Fibroblast of lung (primary cell): ENCODE measurements around the gene FER. TPM values are rescaled to one million over a fixed set of nuclear protein-coding genes. Genes with fewer than 3 reads are reported as not detected.

Experiments
- DNase-seq, 2 donors: peaks; one replicate each; pipeline versions ENCODE4 v3.0.0 to v3.0.0-alpha.2; 2010; ENCODE audit warnings: low read depth in 2 of 2
- H2AFZ ChIP-seq: 2 replicates; pipeline ENCODE4 v1.5.1; 2012; ENCODE audit warnings: low read length, control low read depth, inconsistent platforms
- H3K27ac ChIP-seq: 2 replicates; pipeline ENCODE4 v1.5.1; 2011; ENCODE audit warnings: low read length, control low read depth; ENCODE audit not compliant: insufficient read depth
- H3K27me3 ChIP-seq: 2 replicates; pipeline ENCODE4 v1.5.1; 2011; ENCODE audit warnings: mild to moderate bottlenecking, low read length; ENCODE audit not compliant: control insufficient read depth, insufficient read depth
- H3K36me3 ChIP-seq: 2 replicates; pipeline ENCODE4 v1.5.1; 2011; ENCODE audit warnings: low read length; ENCODE audit not compliant: control insufficient read depth, insufficient read depth
- H3K4me1 ChIP-seq: 2 replicates; pipeline ENCODE4 v1.5.1; 2011; ENCODE audit warnings: low read length; ENCODE audit not compliant: control insufficient read depth, insufficient read depth; ENCODE audit errors: extremely low read depth
- H3K4me2 ChIP-seq: 2 replicates; pipeline ENCODE4 v1.5.1; 2011; ENCODE audit warnings: low read length, control low read depth; ENCODE audit not compliant: insufficient read depth; ENCODE audit errors: extremely low read depth
- H3K4me3 ChIP-seq, 4 experiments: fragments of 200-600 bp in 1 of 4; sonication (generic) in 1 of 4; replicated peaks in 1 of 4; 2 replicates each; pipeline ENCODE4 v1.5.1; 2011 to 2016; ENCODE audit warnings: low read length in 4 of 4, low read depth in 3 of 4, mild to moderate bottlenecking in 3 of 4, control low read depth in 2 of 4, inconsistent platforms in 1 of 4, mixed read lengths in 1 of 4; ENCODE audit not compliant: insufficient read depth in 1 of 4; ENCODE audit errors: control extremely low read depth in 1 of 4
- H3K79me2 ChIP-seq: 2 replicates; pipeline ENCODE4 v1.5.1; 2012; ENCODE audit warnings: mild to moderate bottlenecking, low read length, inconsistent platforms; ENCODE audit not compliant: control insufficient read depth, insufficient read depth
- H3K9ac ChIP-seq: 2 replicates; pipeline ENCODE4 v1.5.1; 2011; ENCODE audit warnings: mild to moderate bottlenecking, low read length, control low read depth; ENCODE audit not compliant: insufficient read depth
- H3K9me3 ChIP-seq: 2 replicates; pipeline ENCODE4 v1.5.1; 2012; ENCODE audit warnings: low read depth, low read length; ENCODE audit not compliant: control insufficient read depth, insufficient read depth
- H4K20me1 ChIP-seq: 2 replicates; pipeline ENCODE4 v1.5.1; 2011; ENCODE audit warnings: low read length; ENCODE audit not compliant: control insufficient read depth, insufficient read depth; ENCODE audit errors: extremely low read depth
- EZH2 ChIP-seq: IDR thresholded peaks from 2 replicates; pipeline ENCODE4 v1.5.1; 2012; ENCODE audit warnings: low read length, control low read depth, mild to moderate bottlenecking; ENCODE audit errors: missing control alignments
- polyA plus RNA-seq, 2 donors: library from polyadenylated mRNA; depleted of rRNA in 1 of 2; stranded (reverse) in 1 of 2; unstranded in 1 of 2; fragments of >200 nt; gene quantifications; 2 replicates each; pipeline ENCODE4 v1.2.1, GENCODE V29; 2011 to 2012; ENCODE audit warnings: missing spikeins in 1 of 2
- total RNA-seq: library from RNA; depleted of rRNA; stranded (reverse); fragments of >200 nt; gene quantifications from 2 replicates; pipeline ENCODE4 v1.2.1, GENCODE V29; 2014
- TF ChIP-seq, protein P1 (sequence below), 2 donors: IDR thresholded peaks in 1 of 2; conservative IDR thresholded peaks in 1 of 2; 1 replicate in 1 of 2; 2 replicates in 1 of 2; pipeline ENCODE4 v1.5.1; 2011 to 2012; ENCODE audit warnings: low read length in 2 of 2, control low read depth in 1 of 2, inconsistent platforms in 1 of 2, low read depth in 1 of 2, mild to moderate bottlenecking in 1 of 2

FER gene
- total and polyA plus RNA-seq, 2 donors (not counting 1 experiment from before 2014, with no cell fraction given) = 12.2 to 21.3 TPM

GRCh38 chr5:108814551-108814950, 66.9 kb downstream of the FER start:
- no peak overlapping the region for H3K4me2 ChIP-seq
- no peak overlapping the region for H2AFZ ChIP-seq
- no peaks in the 10 kb centered on the region for H4K20me1 ChIP-seq
- H3K9ac ChIP-seq = no peak overlapping the region
- H3K79me2 ChIP-seq = peaks cover 7% of the 10 kb centered on the region
- TF ChIP-seq EZH2 = no peak
- TF ChIP-seq, protein P1, sequence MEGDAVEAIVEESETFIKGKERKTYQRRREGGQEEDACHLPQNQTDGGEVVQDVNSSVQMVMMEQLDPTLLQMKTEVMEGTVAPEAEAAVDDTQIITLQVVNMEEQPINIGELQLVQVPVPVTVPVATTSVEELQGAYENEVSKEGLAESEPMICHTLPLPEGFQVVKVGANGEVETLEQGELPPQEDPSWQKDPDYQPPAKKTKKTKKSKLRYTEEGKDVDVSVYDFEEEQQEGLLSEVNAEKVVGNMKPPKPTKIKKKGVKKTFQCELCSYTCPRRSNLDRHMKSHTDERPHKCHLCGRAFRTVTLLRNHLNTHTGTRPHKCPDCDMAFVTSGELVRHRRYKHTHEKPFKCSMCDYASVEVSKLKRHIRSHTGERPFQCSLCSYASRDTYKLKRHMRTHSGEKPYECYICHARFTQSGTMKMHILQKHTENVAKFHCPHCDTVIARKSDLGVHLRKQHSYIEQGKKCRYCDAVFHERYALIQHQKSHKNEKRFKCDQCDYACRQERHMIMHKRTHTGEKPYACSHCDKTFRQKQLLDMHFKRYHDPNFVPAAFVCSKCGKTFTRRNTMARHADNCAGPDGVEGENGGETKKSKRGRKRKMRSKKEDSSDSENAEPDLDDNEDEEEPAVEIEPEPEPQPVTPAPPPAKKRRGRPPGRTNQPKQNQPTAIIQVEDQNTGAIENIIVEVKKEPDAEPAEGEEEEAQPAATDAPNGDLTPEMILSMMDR (conservative IDR thresholded peaks at IDR 0.05 in 1 of 2, IDR thresholded peaks at IDR 0.05 in 1 of 2; ENCODE audit: low read depth in 1 of 2, low read length in 2 of 2) = no peak
- H3K4me1 ChIP-seq = no peaks in the 10 kb centered on the region
- H3K9me3 ChIP-seq = no peaks in the 10 kb centered on the region
- H3K4me3 ChIP-seq = no peak overlapping the region
- H3K27ac ChIP-seq = no peak overlapping the region
- H3K36me3 ChIP-seq = no peaks in the 10 kb centered on the region
- H3K27me3 ChIP-seq = no peaks in the 10 kb centered on the region
- DNase-seq = no peak

DNA sequence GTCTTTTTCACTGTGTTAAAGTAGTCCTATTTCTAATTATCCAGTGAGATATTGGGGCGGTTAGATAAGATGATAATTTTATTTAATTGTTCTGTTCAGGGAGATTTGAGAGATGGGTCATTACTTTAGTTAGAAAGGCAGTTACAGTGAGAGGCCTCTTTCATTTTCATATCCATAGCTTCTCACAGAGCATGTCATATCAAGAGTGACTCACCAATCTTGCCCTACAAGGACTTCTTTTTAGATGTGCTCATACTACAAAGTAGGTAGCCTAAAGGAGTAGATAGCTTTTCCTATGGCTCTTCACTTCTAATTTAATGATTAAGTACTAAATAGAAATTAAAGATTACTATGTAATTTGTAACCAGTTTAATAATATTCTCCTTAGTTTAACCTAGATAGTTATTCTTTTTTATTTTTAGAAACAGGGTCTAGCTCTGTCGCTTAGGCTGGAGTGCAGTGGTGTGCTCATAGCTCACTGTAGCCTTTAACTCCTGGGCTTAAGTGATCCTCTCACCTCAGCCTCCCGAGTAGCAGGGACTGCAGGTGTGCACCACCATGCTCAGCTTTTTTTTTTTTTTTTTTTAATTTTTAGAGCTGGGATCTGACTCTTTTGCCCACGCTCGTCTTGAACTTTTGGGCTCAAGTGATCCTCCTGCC, 71.0 kb downstream of the FER start:
- Histone ChIP-seq H2AFZ (no peak overlapping the region), H3K27ac (no peak overlapping the region)

GRCh38 chr5:108820983-108821382, 73.3 kb downstream of the FER start:
- no peak for DNase-seq
- Histone ChIP-seq H3K36me3 (no peaks in the 10 kb centered on the region), H2AFZ (no peak overlapping the region), H3K9me3 (no peaks in the 10 kb centered on the region), H3K4me2 (no peak overlapping the region), H3K79me2 (peaks cover 2% of the 10 kb centered on the region), H3K9ac (no peak overlapping the region), H4K20me1 (no peaks in the 10 kb centered on the region), H3K27ac (no peak overlapping the region), H3K4me3 (no peak overlapping the region), H3K27me3 (no peaks in the 10 kb centered on the region), H3K4me1 (no peaks in the 10 kb centered on the region)
- TF ChIP-seq, protein P1 (conservative IDR thresholded peaks at IDR 0.05 in 1 of 2, IDR thresholded peaks at IDR 0.05 in 1 of 2; ENCODE audit: low read depth in 1 of 2, low read length in 2 of 2) = no peak
- TF ChIP-seq EZH2 = no peak

More for the DNA sequence above, 71.0 kb downstream of the FER start:
- H3K27me3 ChIP-seq = no peaks in the 10 kb centered on the region
- H3K4me2 ChIP-seq = no peak overlapping the region
- no peak overlapping the region for H3K9ac ChIP-seq
- H3K9me3 ChIP-seq = no peaks in the 10 kb centered on the region
- no peak overlapping the region for H3K4me3 ChIP-seq
- H3K79me2 ChIP-seq = peaks cover 2% of the 10 kb centered on the region
- H3K4me1 ChIP-seq = no peaks in the 10 kb centered on the region
- H4K20me1 ChIP-seq = no peaks in the 10 kb centered on the region
- no peaks in the 10 kb centered on the region for H3K36me3 ChIP-seq
- TF ChIP-seq EZH2 = no peak
- TF ChIP-seq, protein P1 (conservative IDR thresholded peaks at IDR 0.05 in 1 of 2, IDR thresholded peaks at IDR 0.05 in 1 of 2; ENCODE audit: low read depth in 1 of 2, low read length in 2 of 2) = no peak
- peak; percentile 57 to 70 for DNase-seq
